NCI-H187 (cell line): Measurements from ENCODE around the gene FZD8.
A peak's percentile ranks its signal among the peaks of the same experiment; 100 is the strongest.
"Not testable (repeated sequence)": the region's sequence is repeated elsewhere in the genome, so short reads cannot be mapped to it uniquely, and the experiment has no call there.

Source experiments
- DNase-seq, 2 experiments: peaks; one replicate each; lab custom pipeline; 2025; lab: John Stamatoyannopoulos, UW

The FZD8 gene, protein sequence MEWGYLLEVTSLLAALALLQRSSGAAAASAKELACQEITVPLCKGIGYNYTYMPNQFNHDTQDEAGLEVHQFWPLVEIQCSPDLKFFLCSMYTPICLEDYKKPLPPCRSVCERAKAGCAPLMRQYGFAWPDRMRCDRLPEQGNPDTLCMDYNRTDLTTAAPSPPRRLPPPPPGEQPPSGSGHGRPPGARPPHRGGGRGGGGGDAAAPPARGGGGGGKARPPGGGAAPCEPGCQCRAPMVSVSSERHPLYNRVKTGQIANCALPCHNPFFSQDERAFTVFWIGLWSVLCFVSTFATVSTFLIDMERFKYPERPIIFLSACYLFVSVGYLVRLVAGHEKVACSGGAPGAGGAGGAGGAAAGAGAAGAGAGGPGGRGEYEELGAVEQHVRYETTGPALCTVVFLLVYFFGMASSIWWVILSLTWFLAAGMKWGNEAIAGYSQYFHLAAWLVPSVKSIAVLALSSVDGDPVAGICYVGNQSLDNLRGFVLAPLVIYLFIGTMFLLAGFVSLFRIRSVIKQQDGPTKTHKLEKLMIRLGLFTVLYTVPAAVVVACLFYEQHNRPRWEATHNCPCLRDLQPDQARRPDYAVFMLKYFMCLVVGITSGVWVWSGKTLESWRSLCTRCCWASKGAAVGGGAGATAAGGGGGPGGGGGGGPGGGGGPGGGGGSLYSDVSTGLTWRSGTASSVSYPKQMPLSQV

DNA sequence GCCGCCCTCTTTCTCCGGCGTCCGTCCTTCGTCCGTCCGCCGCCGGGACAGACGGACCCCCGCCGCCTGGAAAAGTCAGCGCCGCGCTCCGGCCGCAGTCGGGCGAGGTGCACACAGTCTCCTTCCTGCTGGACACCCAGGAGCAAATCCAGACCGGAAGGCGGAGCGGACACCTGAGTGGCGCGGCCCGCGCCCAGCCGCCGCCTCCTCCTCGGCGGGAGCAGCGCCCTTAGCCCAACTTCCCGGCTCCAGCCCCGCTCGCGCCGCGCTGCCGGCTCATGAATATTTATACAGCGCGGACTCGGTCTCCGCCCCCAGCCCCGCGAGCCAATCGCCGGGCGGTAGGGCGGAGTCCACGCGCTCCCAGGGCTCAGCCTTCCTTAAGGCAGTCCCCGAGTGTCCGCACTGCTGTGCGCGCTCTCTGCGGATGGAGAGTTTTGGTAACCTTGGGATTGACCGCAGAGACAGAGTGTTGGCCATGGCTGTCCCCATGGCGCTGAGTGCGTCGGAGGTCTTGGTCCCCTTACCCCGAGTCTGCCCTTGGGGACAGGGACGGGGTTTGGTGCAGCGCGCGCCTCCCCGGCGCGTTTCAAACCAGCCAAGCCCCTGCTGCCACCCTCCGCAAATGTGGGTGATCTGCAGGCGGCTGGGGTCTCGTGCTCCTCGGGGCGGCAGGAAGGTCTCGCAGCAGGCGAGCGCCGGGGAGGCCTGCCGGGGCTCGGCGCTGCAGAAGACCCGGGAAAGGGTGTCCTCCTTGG is at the start of gene FZD8:
Gene FZD8, minus strand, starts transcription at position 262 of the 758 bp plus-strand sequence. CDS start 867 bp downstream, outside the sequence.
- peak in 1 of 2 experiments; percentile 47 for DNase-seq

- DNase-seq = no peak
Observed at GRCh38 chr10:35691522-35692236, 49.6 kb upstream of the FZD8 start.

GRCh38 chr10:35690534-35690933 is 48.4 kb upstream of the FZD8 start:
- no peak for DNase-seq

DNA sequence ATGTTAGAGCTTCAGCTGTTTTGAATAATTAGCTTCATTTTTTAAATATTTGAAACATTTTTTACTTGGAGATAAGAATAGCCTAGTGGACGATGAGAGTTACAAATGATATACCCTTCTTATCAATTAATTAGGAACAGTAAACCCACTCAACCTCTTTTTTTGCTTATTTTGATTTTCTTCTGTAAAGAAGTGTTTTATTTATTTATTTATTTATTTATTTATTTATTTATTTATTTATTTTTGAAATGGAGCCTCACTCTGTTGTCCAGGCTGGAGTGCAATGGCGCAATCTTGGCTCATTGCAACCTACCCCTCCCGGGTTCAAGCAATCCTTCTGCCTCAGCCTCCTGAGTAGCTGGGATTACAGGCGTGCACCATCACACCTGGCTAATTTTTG is 43.8 kb upstream of the FZD8 start:
- not testable (repeated sequence) for DNase-seq

GRCh38 chr10:35685402-35685801 is 43.3 kb upstream of the FZD8 start:
- DNase-seq = no peak

- no peak for DNase-seq
Observed at GRCh38 chr10:35684586-35684985, 42.5 kb upstream of the FZD8 start.

DNA sequence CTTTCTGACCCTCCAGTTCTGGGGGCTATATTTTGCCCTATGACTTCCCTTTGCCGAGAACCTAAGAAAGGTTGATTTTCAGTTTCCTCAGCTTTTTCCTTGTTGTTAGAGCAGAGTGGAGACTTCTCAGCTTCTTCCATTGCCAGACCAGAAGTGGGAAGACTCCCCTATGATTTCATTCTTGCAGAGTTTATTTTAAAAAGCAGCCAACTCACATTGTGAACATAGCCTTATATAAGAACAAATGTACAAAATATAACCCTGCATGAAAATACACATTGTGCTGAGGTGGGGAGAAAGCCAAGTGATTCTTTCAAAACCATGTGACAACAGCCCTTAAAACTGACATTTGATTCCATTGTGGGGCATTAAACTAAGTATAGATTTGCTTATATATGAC is 33.8 kb upstream of the FZD8 start:
- no peak for DNase-seq

DNA sequence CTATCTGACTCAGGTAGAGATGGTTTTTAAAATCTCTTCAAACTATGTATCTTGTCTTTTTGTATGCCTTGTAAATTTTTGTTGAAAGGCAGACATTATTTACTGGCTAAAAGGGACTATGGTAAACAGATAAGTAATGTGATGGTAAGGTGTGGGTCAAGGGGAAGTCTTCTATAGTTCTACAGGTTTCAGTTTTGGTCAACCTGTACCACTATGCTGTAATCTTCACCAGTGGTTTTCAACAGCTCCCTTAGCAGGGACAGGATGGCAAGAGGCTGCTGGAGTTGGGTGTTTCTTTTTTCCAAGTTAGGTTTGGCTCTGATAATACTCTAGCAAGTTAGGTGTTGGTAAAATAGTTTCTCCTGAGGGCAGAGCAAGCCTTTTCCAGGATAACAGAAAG is 32.7 kb upstream of the FZD8 start:
- DNase-seq = no peak

GRCh38 chr10:35668865-35669650 is 27.0 kb upstream of the FZD8 start:
- no peak for DNase-seq

DNA sequence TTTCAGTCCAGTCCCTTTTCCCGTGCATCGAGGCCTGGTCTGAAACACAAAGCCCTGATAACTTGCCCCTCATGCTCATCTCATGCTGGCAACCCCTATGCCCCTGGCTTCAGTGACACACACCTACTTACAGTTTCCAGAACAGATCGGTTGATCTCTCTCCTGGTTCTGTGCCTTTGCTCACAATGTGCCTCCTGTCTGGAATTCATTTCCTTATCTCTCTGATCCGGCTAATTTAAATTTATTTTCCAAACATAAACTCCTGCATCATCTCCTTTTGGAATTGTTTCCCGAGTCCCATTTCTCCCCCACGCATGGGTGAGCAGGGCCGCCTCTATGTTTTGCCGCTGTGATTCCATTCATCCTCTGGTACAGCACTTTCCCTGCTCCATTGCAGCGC is 25.9 kb upstream of the FZD8 start:
- DNase-seq = no peak

- DNase-seq = no peak
Observed at GRCh38 chr10:35667270-35667889, 25.3 kb upstream of the FZD8 start.

DNA sequence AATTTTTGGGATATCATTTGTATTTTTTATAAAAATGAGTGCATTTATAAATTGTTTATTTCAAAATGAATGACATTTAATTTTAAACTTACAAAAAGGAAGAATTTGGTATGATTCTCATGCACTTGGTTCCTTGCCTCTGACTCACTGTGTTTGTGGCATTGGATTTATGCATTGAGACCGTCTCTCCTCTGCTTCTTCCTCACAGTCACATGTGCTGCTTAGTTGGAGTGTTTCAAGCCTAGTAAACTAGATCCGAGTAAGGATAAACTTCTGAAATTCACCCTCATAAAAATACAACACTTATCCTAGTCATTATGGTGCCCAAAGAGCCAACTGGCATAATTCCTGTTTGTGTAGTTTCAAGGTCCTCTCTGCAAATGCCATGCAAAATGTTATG is 19.1 kb upstream of the FZD8 start:
- DNase-seq = no peak

GRCh38 chr10:35659456-35659855 is 17.4 kb upstream of the FZD8 start:
- no peak for DNase-seq

GRCh38 chr10:35657621-35658020 is 15.5 kb upstream of the FZD8 start:
- DNase-seq = no peak

- DNase-seq = no peak
Observed at GRCh38 chr10:35652824-35653223, 10.7 kb upstream of the FZD8 start.

DNA sequence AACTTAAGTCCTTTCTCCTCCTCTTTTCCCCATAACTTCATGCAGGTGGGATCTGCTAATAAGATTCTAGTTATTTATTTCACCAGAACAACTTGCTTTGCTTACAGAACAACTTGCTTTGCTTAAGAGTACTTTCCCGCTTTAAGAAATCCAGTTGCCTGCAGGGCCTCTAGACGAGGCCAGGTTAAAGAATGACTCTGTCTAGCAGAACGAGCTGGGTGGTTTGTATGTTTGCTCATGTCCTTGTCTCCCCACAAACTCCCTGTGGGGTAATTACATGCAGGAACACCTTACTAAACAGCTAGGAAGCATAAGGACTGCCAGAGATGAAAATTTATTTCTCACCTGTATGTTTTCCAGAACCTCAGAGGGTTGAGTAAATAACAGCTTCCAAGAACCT is 8.8 kb upstream of the FZD8 start:
- no peak for DNase-seq

DNA sequence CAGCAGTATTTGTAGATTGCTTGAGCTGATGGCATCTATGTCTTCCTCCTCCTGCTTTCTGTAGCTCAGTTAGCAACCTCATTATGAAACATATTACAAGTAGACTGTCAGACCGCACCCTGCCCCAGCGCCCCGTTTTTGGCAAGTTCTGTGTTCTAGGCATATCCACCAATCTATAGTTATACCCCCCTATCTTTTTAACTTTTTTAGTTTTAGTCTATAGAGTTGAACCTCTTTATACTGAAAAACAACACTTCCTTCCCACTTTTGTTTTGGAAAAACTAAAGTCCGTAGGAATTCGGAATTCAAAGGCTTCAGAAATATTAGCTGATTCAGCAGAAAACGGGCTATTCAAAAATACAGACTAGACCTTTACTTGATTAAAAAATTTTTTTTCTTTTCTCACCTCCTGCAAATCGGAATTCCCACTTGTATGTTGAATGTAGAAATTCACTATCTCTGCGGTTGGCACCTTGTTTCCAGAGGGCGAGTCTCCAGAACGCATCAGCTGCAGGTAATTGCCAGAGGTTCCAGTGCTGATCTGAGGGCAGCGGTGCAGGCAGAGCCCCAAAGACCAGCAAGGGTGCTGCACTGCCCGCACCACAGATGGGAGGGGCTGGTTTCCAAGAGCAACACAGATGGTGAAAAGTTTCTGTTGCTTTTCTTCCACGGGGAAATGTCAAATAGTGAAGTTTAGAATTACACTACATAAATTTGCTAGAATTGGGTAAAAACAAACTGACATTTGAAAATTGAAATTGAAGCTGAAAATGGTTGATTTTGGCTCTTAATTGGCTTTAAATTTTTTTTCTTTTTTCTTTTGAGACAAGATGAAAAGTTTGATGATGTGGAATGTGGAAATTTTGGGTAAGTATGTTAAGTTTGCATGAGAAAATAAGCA is 2.2 kb upstream of the FZD8 start:
- no peak for DNase-seq

GRCh38 chr10:35643151-35644049 is 1.3 kb upstream of the FZD8 start:
- no peak for DNase-seq

DNA sequence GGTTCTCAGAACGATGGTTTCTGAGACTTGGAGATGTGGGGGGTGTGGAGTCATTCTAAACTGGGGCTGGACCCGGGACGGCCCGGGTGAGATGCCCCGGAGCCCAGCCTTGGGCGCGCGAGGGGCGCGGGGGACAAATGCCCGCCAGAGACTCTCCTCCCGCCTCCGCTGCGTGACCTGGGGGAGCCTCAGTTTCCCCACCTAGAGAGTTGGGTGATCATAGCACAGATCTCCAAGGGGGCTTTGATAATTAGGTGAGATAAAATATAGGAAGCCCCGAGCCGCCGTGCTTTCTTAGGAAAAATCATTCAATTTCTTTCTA is 658 bp upstream of the FZD8 start:
- DNase-seq = no peak
